Posterior cingulate gyrus (tissue), 11 donors: ENCODE measurements around the gene USH2A.

Source experiments
- DNase-seq, 10 donors: peaks; one replicate each; pipeline versions ENCODE4 v3.0.0 to v3.0.0-alpha.2; 2020 to 2021; ENCODE audit warnings: mixed read lengths in 3 of 10
- intact Hi-C: fragments of 100-400 bp; cut with DNase I; formaldehyde crosslinking; loops from one replicate; pipeline ENCODE4 v1.15.1; 2023

USH2A gene

GRCh38 chr1:215830226-215830810 is 592.9 kb downstream of the USH2A start:
- DNase-seq, result no peak
- intact Hi-C loops, result no loop called here

GRCh38 chr1:215825056-215825455 is 598.2 kb downstream of the USH2A start:
- intact Hi-C loops, result no loop called here
- DNase-seq, result no peak

- intact Hi-C loops, result no loop called here
- no peak for DNase-seq
Measured at GRCh38 chr1:215824245-215824644, 599.0 kb downstream of the USH2A start.

- no peak for DNase-seq
- intact Hi-C loops, result no loop called here
Measured at GRCh38 chr1:215819114-215819513, 604.1 kb downstream of the USH2A start.

GRCh38 chr1:215807911-215808436 is 615.3 kb downstream of the USH2A start:
- intact Hi-C loops, result no loop called here
- no peak for DNase-seq

GRCh38 chr1:215807218-215807617 is 616.0 kb downstream of the USH2A start:
- intact Hi-C loops, result no loop called here
- DNase-seq, result no peak

GRCh38 chr1:215797859-215798258 is 625.4 kb downstream of the USH2A start:
- intact Hi-C loops, result loop anchor here (10.0 kb wide), 1 partner anchor 1867 kb away; no protein-coding TSS in a partner anchor
- no peak for DNase-seq

- no peak for DNase-seq
- intact Hi-C loops, result loop anchor here (10.0 kb wide), 1 partner anchor 1871 kb away; no protein-coding TSS in a partner anchor
Measured at GRCh38 chr1:215794156-215794555, 629.1 kb downstream of the USH2A start.

GRCh38 chr1:215793180-215793579 is 630.1 kb downstream of the USH2A start:
- no peak for DNase-seq
- intact Hi-C loops, result loop anchor here (10.0 kb wide), 1 partner anchor 1872 kb away; no protein-coding TSS in a partner anchor

- no peak for DNase-seq
- intact Hi-C loops, result loop anchor here (10.0 kb wide), 1 partner anchor 1872 kb away; no protein-coding TSS in a partner anchor
Measured at GRCh38 chr1:215792446-215792845, 630.8 kb downstream of the USH2A start.

- intact Hi-C loops, result loop anchor here (10.0 kb wide), 1 partner anchor 1875 kb away; no protein-coding TSS in a partner anchor
- DNase-seq, result no peak
Measured at GRCh38 chr1:215789981-215790380, 633.3 kb downstream of the USH2A start.

- intact Hi-C loops, result no loop called here
- DNase-seq, result no peak
Measured at GRCh38 chr1:215786997-215787396, 636.3 kb downstream of the USH2A start.

- no peak for DNase-seq
- intact Hi-C loops, result no loop called here
Measured at GRCh38 chr1:215780641-215781040, 642.6 kb downstream of the USH2A start.

- intact Hi-C loops, result no loop called here
- DNase-seq, result no peak
Measured at GRCh38 chr1:215780139-215780538, 643.1 kb downstream of the USH2A start.

- no peak for DNase-seq
- intact Hi-C loops, result no loop called here
Measured at GRCh38 chr1:215779729-215780128, 643.5 kb downstream of the USH2A start.

- intact Hi-C loops, result no loop called here
- DNase-seq, result no peak
Measured at GRCh38 chr1:215777370-215777925, 645.8 kb downstream of the USH2A start.

- no peak for DNase-seq
- intact Hi-C loops, result no loop called here
Measured at GRCh38 chr1:215776336-215776735, 646.9 kb downstream of the USH2A start.

- intact Hi-C loops, result no loop called here
Measured at GRCh38 chr1:215772151-215772550, 651.1 kb downstream of the USH2A start.

GRCh38 chr1:215768303-215768702 is 654.9 kb downstream of the USH2A start:
- intact Hi-C loops, result no loop called here

More at GRCh38 chr1:215772151-215772550, 651.1 kb downstream of the USH2A start:
- DNase-seq, result no peak

GRCh38 chr1:215767761-215768160 is 655.5 kb downstream of the USH2A start:
- DNase-seq, result no peak
- intact Hi-C loops, result no loop called here

More at GRCh38 chr1:215768303-215768702, 654.9 kb downstream of the USH2A start:
- no peak for DNase-seq

GRCh38 chr1:215766521-215766920 is 656.7 kb downstream of the USH2A start:
- intact Hi-C loops, result no loop called here
- DNase-seq, result no peak

- no peak for DNase-seq
- intact Hi-C loops, result no loop called here
Measured at GRCh38 chr1:215765833-215766232, 657.4 kb downstream of the USH2A start.
